BJ (cell line): ENCODE results near the gene MBD4. TPM values are rescaled to one million over a fixed set of nuclear protein-coding genes. Genes with fewer than 3 reads are reported as not detected.

Experiments
- CTCF ChIA-PET: fragments of 350-600 bp; formaldehyde crosslinking; extraction: SDS; loops from one replicate; lab custom pipeline; 2021; ENCODE audit warnings: antibody characterized with exemption, inconsistent platforms; lab: Yijun Ruan, JAX
- POLR2A ChIA-PET: fragments of 300-600 bp; sonication (Branson Sonifier 250); formaldehyde crosslinking; extraction: SDS; loops from one replicate; lab custom pipeline; 2021; ENCODE audit warnings: antibody characterized with exemption; lab: Charles Lee
- DNase-seq: peaks from one replicate; pipeline ENCODE4 v3.0.0-alpha.2; 2011; ENCODE audit warnings: low read depth
- H3K27me3 ChIP-seq: 2 replicates; pipeline ENCODE4 v1.6.0; 2011; ENCODE audit warnings: low read length; ENCODE audit not compliant: control insufficient read depth, insufficient read depth
- H3K36me3 ChIP-seq: 2 replicates; pipeline ENCODE4 v1.5.1; 2011; ENCODE audit warnings: low read length; ENCODE audit not compliant: control insufficient read depth, insufficient read depth
- H3K4me3 ChIP-seq: 2 replicates; pipeline ENCODE4 v1.5.1; 2011; ENCODE audit warnings: low read depth, mild to moderate bottlenecking, control low read depth, low read length
- CTCF ChIP-seq: IDR thresholded peaks from 2 replicates; pipeline ENCODE4 v1.5.1; 2011; ENCODE audit warnings: low read depth, mild to moderate bottlenecking, control low read depth, inconsistent platforms, low read length, moderate library complexity; ENCODE audit not compliant: insufficient read depth
- polyA plus RNA-seq: library from polyadenylated mRNA; depleted of rRNA; stranded (reverse); fragments of >200 nt; gene quantifications from 2 replicates; pipeline ENCODE4 v1.2.3, GENCODE V29; 2011

MBD4 gene
- polyA plus RNA-seq, 1 experiment: 17.5 TPM

GRCh38 chr3:129432036-129432435 lies 7.7 kb downstream of the MBD4 start:
- TF ChIP-seq CTCF: no peak
- H3K36me3 ChIP-seq: peaks cover 14% of the 10 kb centered on the region

GRCh38 chr3:129429602-129430001 lies 10.1 kb downstream of the MBD4 start:
- no peak for TF ChIP-seq CTCF
- no peak for DNase-seq
- CTCF ChIA-PET: interaction anchor here (1.9 kb wide), 1 partner anchor 46 kb away, joined by 4 read pairs; no protein-coding TSS in a partner anchor
- no peaks in the 10 kb centered on the region for H3K27me3 ChIP-seq
- POLR2A ChIA-PET: no interaction called here
- H3K36me3 ChIP-seq: peaks cover 11% of the 10 kb centered on the region
- H3K4me3 ChIP-seq: no peak overlapping the region

More at GRCh38 chr3:129432036-129432435, 7.7 kb downstream of the MBD4 start:
- DNase-seq: no peak
- ChIA-PET POLR2A (no interaction called here), CTCF (no interaction called here)
- Histone ChIP-seq H3K4me3 (no peak overlapping the region), H3K27me3 (no peaks in the 10 kb centered on the region)

GRCh38 chr3:129429080-129429451 lies 10.7 kb downstream of the MBD4 start:
- CTCF ChIA-PET: interaction anchor here (0.7 to 1.9 kb wide), 2 partner anchors 46 to 678 kb away, joined by 3 to 4 read pairs; no protein-coding TSS in a partner anchor
- no peak overlapping the region for H3K4me3 ChIP-seq
- POLR2A ChIA-PET: no interaction called here

GRCh38 chr3:129428376-129429079 lies 11.2 kb downstream of the MBD4 start, which contains the start of gene EFCAB12:
Gene EFCAB12, minus strand, starts transcription at chr3:129428636. Its CDS starts 148 bp downstream, at chr3:129428488.
- ChIA-PET CTCF (interaction anchor here (0.7 to 1.9 kb wide), 4 partner anchors 13 to 679 kb away, joined by 3 to 6 read pairs (median 4); no protein-coding TSS in a partner anchor), POLR2A (no interaction called here)
- peaks cover 11% of the 10 kb centered on the region for H3K36me3 ChIP-seq
- no peak for TF ChIP-seq CTCF
- peak; percentile 66 for DNase-seq
- H3K27me3 ChIP-seq: no peaks in the 10 kb centered on the region
- H3K4me3 ChIP-seq: peak within 1 kb of the TSS; percentile 48

More at GRCh38 chr3:129429080-129429451, 10.7 kb downstream of the MBD4 start:
- no peaks in the 10 kb centered on the region for H3K27me3 ChIP-seq
- TF ChIP-seq CTCF: no peak
- H3K36me3 ChIP-seq: peaks cover 11% of the 10 kb centered on the region
- no peak for DNase-seq

GRCh38 chr3:129428007-129428375 lies 11.8 kb downstream of the MBD4 start:
- no peak for DNase-seq
- Histone ChIP-seq H3K36me3 (peaks cover 11% of the 10 kb centered on the region), H3K27me3 (no peaks in the 10 kb centered on the region), H3K4me3 (peak overlapping the region; percentile 48)
- no peak for TF ChIP-seq CTCF
- POLR2A ChIA-PET: no interaction called here
- CTCF ChIA-PET: interaction anchor here (1.2 to 1.9 kb wide), 3 partner anchors 12 to 45 kb away, joined by 3 to 6 read pairs (median 4); no protein-coding TSS in a partner anchor
